Prostate gland (tissue), 2 donors: ENCODE results near the gene POM121L12.

Experiments used
- POLR2A ChIP-seq: fragments of 450-650 bp; IDR thresholded peaks from one replicate; pipeline ENCODE4 v1.6.1; 2016; ENCODE audit warnings: antibody characterized with exemption, mild to moderate bottlenecking
- POLR2AphosphoS5 ChIP-seq: sonication (generic); formaldehyde crosslinking; IDR thresholded peaks from one replicate; pipeline ENCODE4 v1.6.1; 2017; ENCODE audit warnings: antibody characterized with exemption
- TF ChIP-seq, protein P1 (sequence below), 4 experiments: fragments of 200-600 bp in 2 of 4; fragments of 450-650 bp in 2 of 4; sonication (generic) in 2 of 4; IDR thresholded peaks; 1 replicate in 3 of 4; 2 replicates in 1 of 4; pipeline ENCODE4 v1.5.1; 2016 to 2019; ENCODE audit warnings: antibody characterized with exemption in 4 of 4, mild to moderate bottlenecking in 2 of 4, moderate library complexity in 2 of 4

DNA sequence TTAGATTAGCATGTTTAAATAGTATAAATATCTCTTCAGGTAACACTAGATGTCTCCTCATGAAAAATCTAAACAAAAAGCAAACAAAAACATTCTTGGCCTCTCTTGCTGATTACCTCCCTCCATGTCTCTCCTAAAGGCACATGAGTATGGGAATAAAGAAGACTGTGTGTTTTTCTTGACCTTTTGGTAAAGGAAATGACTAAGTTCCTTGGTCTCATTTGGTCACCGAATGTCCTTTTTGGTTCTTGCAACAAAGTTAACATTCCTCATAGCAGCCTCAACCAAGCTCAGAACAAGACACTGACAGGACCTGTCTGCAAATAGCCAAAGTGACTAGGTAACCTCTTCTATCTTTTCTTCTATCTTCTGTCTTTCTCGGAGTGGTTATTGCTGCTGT lies 35.5 kb downstream of the POM121L12 start:
- TF ChIP-seq, protein P1, sequence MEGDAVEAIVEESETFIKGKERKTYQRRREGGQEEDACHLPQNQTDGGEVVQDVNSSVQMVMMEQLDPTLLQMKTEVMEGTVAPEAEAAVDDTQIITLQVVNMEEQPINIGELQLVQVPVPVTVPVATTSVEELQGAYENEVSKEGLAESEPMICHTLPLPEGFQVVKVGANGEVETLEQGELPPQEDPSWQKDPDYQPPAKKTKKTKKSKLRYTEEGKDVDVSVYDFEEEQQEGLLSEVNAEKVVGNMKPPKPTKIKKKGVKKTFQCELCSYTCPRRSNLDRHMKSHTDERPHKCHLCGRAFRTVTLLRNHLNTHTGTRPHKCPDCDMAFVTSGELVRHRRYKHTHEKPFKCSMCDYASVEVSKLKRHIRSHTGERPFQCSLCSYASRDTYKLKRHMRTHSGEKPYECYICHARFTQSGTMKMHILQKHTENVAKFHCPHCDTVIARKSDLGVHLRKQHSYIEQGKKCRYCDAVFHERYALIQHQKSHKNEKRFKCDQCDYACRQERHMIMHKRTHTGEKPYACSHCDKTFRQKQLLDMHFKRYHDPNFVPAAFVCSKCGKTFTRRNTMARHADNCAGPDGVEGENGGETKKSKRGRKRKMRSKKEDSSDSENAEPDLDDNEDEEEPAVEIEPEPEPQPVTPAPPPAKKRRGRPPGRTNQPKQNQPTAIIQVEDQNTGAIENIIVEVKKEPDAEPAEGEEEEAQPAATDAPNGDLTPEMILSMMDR (IDR thresholded peaks at IDR 0.05) = no peak
- TF ChIP-seq POLR2A = no peak
- TF ChIP-seq POLR2AphosphoS5 = no peak
